GM12878 (cell line): ENCODE results near the gene LDLRAD4. TPM values are rescaled to one million over a fixed set of nuclear protein-coding genes. Genes with fewer than 3 reads are reported as not detected.
A peak's percentile ranks its signal among the peaks of the same experiment; 100 is the strongest.

Experiments
- E2F8 ChIP-seq: fragments of 450-650 bp; IDR thresholded peaks from 2 replicates; pipeline ENCODE4 v1.6.1; 2018; ENCODE audit warnings: mild to moderate bottlenecking, low read depth, moderate library complexity; ENCODE audit not compliant: partially characterized antibody
- ESRRA ChIP-seq: IDR thresholded peaks from 2 replicates; pipeline ENCODE4 v1.6.1; 2012; ENCODE audit warnings: mild to moderate bottlenecking, low read length, improper control_type of control experiment
- IRF3 ChIP-seq: fragments of 450-650 bp; IDR thresholded peaks from 2 replicates; pipeline ENCODE4 v1.6.1; 2014; ENCODE audit warnings: mild to moderate bottlenecking
- KLF5 ChIP-seq: fragments of 450-650 bp; IDR thresholded peaks from 2 replicates; pipeline ENCODE4 v1.6.1; 2014; ENCODE audit warnings: mild to moderate bottlenecking; ENCODE audit not compliant: partially characterized antibody
- NR2F1 ChIP-seq: fragments of 450-650 bp; conservative IDR thresholded peaks from 2 replicates; pipeline ENCODE4 v1.6.1; 2017; ENCODE audit warnings: mild to moderate bottlenecking
- NRF1 ChIP-seq: conservative IDR thresholded peaks from 2 replicates; pipeline ENCODE4 v1.6.1; 2011; ENCODE audit warnings: mild to moderate bottlenecking, low read depth, low read length, improper control_type of control experiment
- PAX5 ChIP-seq: IDR thresholded peaks from 2 replicates; pipeline ENCODE4 v1.6.1; 2011; ENCODE audit warnings: low read depth, low read length, borderline replicate concordance
- PAX8 ChIP-seq: fragments of 450-650 bp; IDR thresholded peaks from 2 replicates; pipeline ENCODE4 v1.6.1; 2017; ENCODE audit warnings: mild to moderate bottlenecking, moderate library complexity
- SUZ12 ChIP-seq: fragments of 200-600 bp; sonication (generic); IDR thresholded peaks from one replicate; pipeline ENCODE4 v1.6.1; 2018; ENCODE audit warnings: antibody characterized with exemption, mild to moderate bottlenecking; ENCODE audit not compliant: unreplicated experiment
- TAF1 ChIP-seq: IDR thresholded peaks from 2 replicates; pipeline ENCODE4 v1.6.1; 2011; ENCODE audit warnings: mild to moderate bottlenecking, low read depth, low read length, borderline replicate concordance
- USF1 ChIP-seq: IDR thresholded peaks from 2 replicates; pipeline ENCODE4 v1.6.1; 2011; ENCODE audit warnings: borderline replicate concordance, low read depth, mild to moderate bottlenecking, moderate library complexity, mixed read lengths, low read length; ENCODE audit not compliant: insufficient read depth; ENCODE audit errors: extremely low read length
- ZBTB40 ChIP-seq: fragments of 450-650 bp; IDR thresholded peaks from 2 replicates; pipeline ENCODE4 v1.6.1; 2016; ENCODE audit warnings: mild to moderate bottlenecking, moderate library complexity, borderline replicate concordance
- ZNF592 ChIP-seq: fragments of 450-650 bp; IDR thresholded peaks from 2 replicates; pipeline ENCODE4 v1.6.1; 2017; ENCODE audit warnings: mild to moderate bottlenecking, moderate library complexity
- polyA plus RNA-seq, 11 experiments: library from polyadenylated mRNA; depleted of rRNA in 4 of 11; unstranded in 6 of 11; stranded (reverse) in 5 of 11; fragments of >200 nt; fragmentation: Nextera tagmentation in 4 of 11; fragmentation: Illumina TruSeq in 1 of 11; extraction: Ambion mirVana in 4 of 11; extraction: Trizol in 1 of 11; gene quantifications; 1 replicate in 1 of 11; 2 replicates in 10 of 11; pipeline versions ENCODE4 v1.2.1 to v1.2.3, GENCODE V29; 2011 to 2016; ENCODE audit warnings: inconsistent platforms in 2 of 11, missing spikeins in 2 of 11, low read depth in 1 of 11
- total RNA-seq, 4 experiments: library from RNA; depleted of rRNA in 3 of 4; stranded (reverse); fragments of >200 nt in 3 of 4; fragmentation: Illumina TruSeq in 1 of 4; extraction: Trizol in 1 of 4; gene quantifications; 2 replicates each; pipeline versions ENCODE4 v1.2.1 to v1.2.3, GENCODE V29; 2013 to 2021
- TF ChIP-seq, protein P1 (sequence below): IDR thresholded peaks from 2 replicates; pipeline ENCODE4 v1.6.1; 2011; ENCODE audit warnings: low read depth, low read length, improper control_type of control experiment, borderline replicate concordance

Gene LDLRAD4
- total and polyA plus RNA-seq, 10 of the 15 experiments (the other 5 are each of a cell fraction or from before 2014, with no cell fraction given) = 2.7 to 16.8 (median 11.2) TPM

DNA sequence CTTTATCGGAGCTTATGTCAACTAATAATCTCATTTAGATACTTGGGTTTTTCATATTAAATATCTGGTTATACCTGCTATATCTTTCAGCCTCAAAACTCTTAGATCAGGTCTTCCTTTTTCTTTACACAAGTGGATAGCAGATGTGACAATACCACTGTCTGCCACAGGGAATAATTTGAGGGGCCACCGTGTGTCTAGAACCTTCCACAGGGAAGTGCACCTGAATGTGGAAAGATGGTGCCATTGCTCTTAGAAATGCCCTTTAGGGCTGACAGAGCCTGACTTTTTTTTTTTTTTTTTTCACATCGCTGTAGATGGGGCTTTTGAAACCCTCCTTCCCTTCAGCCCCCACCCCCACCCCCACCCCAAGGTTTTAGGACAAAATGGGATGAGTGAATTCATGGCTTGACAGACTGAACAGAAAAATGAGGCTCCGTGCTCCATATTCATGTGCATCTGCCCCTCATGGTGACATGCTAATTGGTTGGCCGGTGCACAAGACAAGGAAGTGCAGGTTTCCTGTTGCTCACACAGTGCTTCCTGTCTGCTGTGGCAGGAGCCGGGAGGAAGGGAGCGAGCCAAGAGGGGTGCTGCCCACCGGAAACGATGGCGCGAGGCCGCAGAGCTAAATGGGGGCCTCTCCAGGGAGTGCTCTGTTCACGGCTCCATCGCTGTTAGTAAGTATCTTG is 246.0 kb downstream of the LDLRAD4 start (continued):
- TF ChIP-seq ZNF592 = no peak
- no peak for TF ChIP-seq USF1
- TF ChIP-seq, protein P1, sequence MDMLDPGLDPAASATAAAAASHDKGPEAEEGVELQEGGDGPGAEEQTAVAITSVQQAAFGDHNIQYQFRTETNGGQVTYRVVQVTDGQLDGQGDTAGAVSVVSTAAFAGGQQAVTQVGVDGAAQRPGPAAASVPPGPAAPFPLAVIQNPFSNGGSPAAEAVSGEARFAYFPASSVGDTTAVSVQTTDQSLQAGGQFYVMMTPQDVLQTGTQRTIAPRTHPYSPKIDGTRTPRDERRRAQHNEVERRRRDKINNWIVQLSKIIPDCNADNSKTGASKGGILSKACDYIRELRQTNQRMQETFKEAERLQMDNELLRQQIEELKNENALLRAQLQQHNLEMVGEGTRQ = no peak
- TF ChIP-seq IRF3 = no peak
- TF ChIP-seq ZBTB40 = no peak
- TF ChIP-seq NR2F1 = no peak
- TF ChIP-seq SUZ12 = no peak
- TF ChIP-seq E2F8 = no peak
- TF ChIP-seq KLF5 = no peak
- peak; percentile 72; the same call in 1 of the 2 replicates for TF ChIP-seq TAF1
- TF ChIP-seq PAX5 = peak; percentile 45; the same call in 1 of the 2 replicates
- TF ChIP-seq NRF1 = no peak
- no peak for TF ChIP-seq PAX8
- TF ChIP-seq ESRRA = no peak
